ENCODE measurements around the gene MDM2. TPM values are rescaled to one million over a fixed set of nuclear protein-coding genes. Genes with fewer than 3 reads are reported as not detected.

Gene MDM2
- total and polyA plus RNA-seq, 2 of the 8 experiments (the other 6 are each of a cell fraction or from before 2014, with no cell fraction given): 15.1 to 115 TPM

DNA sequence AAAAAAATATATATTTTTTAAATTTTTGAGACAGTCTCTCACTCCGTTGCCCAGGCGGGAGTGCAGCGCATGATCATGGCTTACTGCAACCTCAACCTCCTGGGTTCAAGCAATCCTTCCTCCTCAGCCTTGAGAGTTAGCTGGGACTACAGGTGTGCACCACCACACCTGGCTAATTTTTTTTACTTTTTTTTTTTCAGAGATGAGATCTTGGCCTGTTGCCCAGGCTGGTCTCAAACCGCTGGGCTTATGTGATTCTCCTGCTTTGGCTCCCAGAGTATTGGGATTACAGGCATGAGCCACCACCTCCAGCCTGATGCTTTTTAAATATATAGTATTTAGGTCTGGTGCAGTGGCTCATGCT is 24.5 kb downstream of the MDM2 start:
- Histone ChIP-seq H3K18ac (ENCODE audit: extremely low read depth, low read length) (no peak overlapping the region), H2BK15ac (ENCODE audit: low read length) (no peak overlapping the region), H3K9ac (replicated peaks in 1 of 4; ENCODE audit: extremely low read depth in 1 of 4, low read depth in 3 of 4, low read length in 3 of 4) (no peak overlapping the region), H3K14ac (ENCODE audit: insufficient read length) (no peak overlapping the region), H4K91ac (replicated peaks; ENCODE audit: insufficient read length, low read length) (no peak overlapping the region), H3K23ac (ENCODE audit: insufficient read length) (no peak overlapping the region), H3K4me1 (replicated peaks in 1 of 4; ENCODE audit: control insufficient read depth in 3 of 4, insufficient read depth in 4 of 4, low read length in 3 of 4) (peaks cover 0 to 7% (median 3%) of the 10 kb centered on the region in 4 experiments; a peak in 2 of 7 replicates), H3K27ac (ENCODE audit: low read depth, low read length) (no peak overlapping the region), H3K4ac (replicated peaks; ENCODE audit: insufficient read length, low read depth, low read length) (no peak overlapping the region), H3K36me3 (ENCODE audit: control insufficient read depth in 2 of 4, insufficient read depth in 4 of 4, low read length in 3 of 4) (peaks cover 9 to 86% (median 29%) of the 10 kb centered on the region in 4 experiments; a peak in 7 of 8 replicates), H3K23me2 (ENCODE audit: low read depth, low read length) (no peaks in the 10 kb centered on the region), H3K27me3 (replicated peaks in 1 of 4; ENCODE audit: control insufficient read depth in 3 of 4, extremely low read depth in 1 of 4, insufficient read depth in 3 of 4, low read length in 3 of 4) (no peaks in the 10 kb centered on the region), H4K5ac (ENCODE audit: insufficient read length, low read depth, low read length) (no peak overlapping the region), H3K79me1 (ENCODE audit: low read depth, low read length) (no peaks in the 10 kb centered on the region), H2AK5ac (ENCODE audit: low read depth, low read length) (no peak overlapping the region), H2AFZ (ENCODE audit: low read length) (no peak overlapping the region), H3K9me3 (ENCODE audit: insufficient read depth in 2 of 2, low read depth in 1 of 2, low read length in 1 of 2) (no peaks in the 10 kb centered on the region), H3K4me2 (ENCODE audit: insufficient read depth in 1 of 2, low read depth in 2 of 2, low read length in 2 of 2) (no peak overlapping the region), H2BK20ac (ENCODE audit: low read length) (no peak overlapping the region), H2BK120ac (replicated peaks; ENCODE audit: low read depth, low read length) (no peak overlapping the region), H2BK5ac (ENCODE audit: low read depth, low read length) (no peak overlapping the region), H3K79me2 (ENCODE audit: control insufficient read depth in 1 of 2, insufficient read depth in 2 of 2, low read length in 2 of 2) (peaks cover 0 to 4% of the 10 kb centered on the region in 2 experiments; a peak in 1 of 4 replicates), H2BK12ac (ENCODE audit: low read depth, low read length) (no peak overlapping the region), H3K56ac (replicated peaks; ENCODE audit: insufficient read length, low read depth, low read length) (no peak overlapping the region), H3K4me3 (ENCODE audit: extremely low read depth in 1 of 4, insufficient read depth in 2 of 4, low read depth in 3 of 4, low read length in 4 of 4) (no peak overlapping the region), H4K20me1 (replicated peaks in 1 of 2; ENCODE audit: control insufficient read depth in 1 of 2, insufficient read depth in 2 of 2, low read length in 2 of 2) (no peaks in the 10 kb centered on the region), H4K8ac (ENCODE audit: extremely low read depth, insufficient read depth, low read length) (no peak overlapping the region)
- FAIRE-seq (no peak), DNase-seq (ENCODE audit: low read depth in 1 of 2, low spot score in 2 of 2) (no peak)
- ChIA-PET POLR2A (ENCODE audit: partially characterized antibody) (interaction anchor here (1.2 to 4.1 kb wide), 5 partner anchors 13 to 28 kb away, joined by 3 to 26 read pairs (median 18); partner anchors contain the start of gene MDM2), CTCF (ENCODE audit: partially characterized antibody) (interaction anchor here (2.0 to 3.6 kb wide), 2 partner anchors 12 to 17 kb away, joined by 5 to 33 read pairs; no protein-coding TSS in a partner anchor)
- WGBS, 2 experiments (ENCODE audit: extremely low coverage in 1 of 2, insufficient coverage in 1 of 2, insufficient read length in 1 of 2, insufficient replicate concordance in 2 of 2, low coverage in 1 of 2, low lambda C conversion rate in 2 of 2, missing lambda C conversion rate in 1 of 2): 97% methylated on average over 4 of the region's 4 CpGs; no CpG with 5 or more reads in 1 of the 2 experiments
- TF ChIP-seq POLR2AphosphoS5 (IDR thresholded peaks at IDR 0.05; ENCODE audit: low read depth, low read length): no peak
- no peak for TF ChIP-seq EGR1 (IDR thresholded peaks at IDR 0.05; ENCODE audit: borderline replicate concordance, low read depth, low read length)
- no peak for TF ChIP-seq RXRA (IDR thresholded peaks at IDR 0.05; ENCODE audit: insufficient read depth, low read depth, low read length)
- TF ChIP-seq E2F6 (IDR thresholded peaks at IDR 0.05): no peak
- TF ChIP-seq CTBP2 (IDR thresholded peaks at IDR 0.05; ENCODE audit: borderline replicate concordance, insufficient read depth, insufficient read length, low read length): no peak
- no peak for TF ChIP-seq HDAC6 (IDR thresholded peaks at IDR 0.05; ENCODE audit: low read depth, low read length)
- no peak for TF ChIP-seq KDM4A (IDR thresholded peaks at IDR 0.05; ENCODE audit: low read depth, low read length, severe bottlenecking)
- TF ChIP-seq SUZ12 (IDR thresholded peaks at IDR 0.05; ENCODE audit: low read length): no peak
- no peak for TF ChIP-seq SIN3A (conservative IDR thresholded peaks at IDR 0.05 in 1 of 2, IDR thresholded peaks at IDR 0.05 in 1 of 2; ENCODE audit: low read depth in 1 of 2, low read length in 2 of 2)
- no peak for TF ChIP-seq RFX5 (IDR thresholded peaks at IDR 0.05; ENCODE audit: borderline replicate concordance, low read depth, low read length)
- TF ChIP-seq CHD2 (IDR thresholded peaks at IDR 0.05; ENCODE audit: low read length): no peak
- TF ChIP-seq CBX8 (IDR thresholded peaks at IDR 0.05; ENCODE audit: borderline replicate concordance, low read depth, low read length): no peak
- no peak for TF ChIP-seq POLR2A (IDR thresholded peaks at IDR 0.05; ENCODE audit: control extremely low read depth in 1 of 2, low read depth in 2 of 2, low read length in 2 of 2)
- no peak for TF ChIP-seq POU5F1 (IDR thresholded peaks at IDR 0.05; ENCODE audit: low read depth, low read length)

Data from H1 (cell line).